Suprapubic skin (tissue), 4 donors: ENCODE results near the gene IRGM. TPM values are rescaled to one million over a fixed set of nuclear protein-coding genes. Genes with fewer than 3 reads are reported as not detected.
A peak's percentile ranks its signal among the peaks of the same experiment; 100 is the strongest.
"Not testable (repeated sequence)": the region's sequence is repeated elsewhere in the genome, so short reads cannot be mapped to it uniquely, and the experiment has no call there.

Experiments
- DNase-seq, 2 donors: peaks; one replicate each; pipeline ENCODE4 v3.0.0-alpha.2; 2019; ENCODE audit warnings: low spot score in 2 of 2
- H3K27ac ChIP-seq: fragments of 200-600 bp; sonication (generic); one replicate; pipeline ENCODE4 v1.5.1; 2019
- H3K27me3 ChIP-seq: fragments of 200-600 bp; sonication (generic); one replicate; pipeline ENCODE4 v1.5.1; 2019
- H3K36me3 ChIP-seq: fragments of 200-600 bp; sonication (generic); one replicate; pipeline ENCODE4 v1.5.1; 2019
- H3K4me1 ChIP-seq: fragments of 200-600 bp; sonication (generic); one replicate; pipeline ENCODE4 v1.5.1; 2019
- H3K4me3 ChIP-seq: fragments of 200-600 bp; sonication (generic); one replicate; pipeline ENCODE4 v1.5.1; 2019; ENCODE audit warnings: mild to moderate bottlenecking
- H3K9me3 ChIP-seq: fragments of 200-600 bp; sonication (generic); one replicate; pipeline ENCODE4 v1.5.1; 2019
- CTCF ChIP-seq, 2 donors: fragments of 200-600 bp in 1 of 2; fragments of 450-650 bp in 1 of 2; sonication (generic) in 1 of 2; IDR thresholded peaks; one replicate each; pipeline ENCODE4 v1.5.1; 2016 to 2019; ENCODE audit warnings: antibody characterized with exemption in 2 of 2, mild to moderate bottlenecking in 1 of 2, moderate library complexity in 1 of 2
- EP300 ChIP-seq: sonication (generic); formaldehyde crosslinking; IDR thresholded peaks from one replicate; pipeline ENCODE4 v1.6.1; 2017; ENCODE audit warnings: antibody characterized with exemption
- POLR2A ChIP-seq, 2 donors: fragments of 450-650 bp; IDR thresholded peaks; one replicate each; pipeline ENCODE4 v1.6.1; 2017; ENCODE audit warnings: antibody characterized with exemption in 2 of 2, mild to moderate bottlenecking in 2 of 2, moderate library complexity in 2 of 2
- POLR2AphosphoS5 ChIP-seq, 3 donors: sonication (generic); formaldehyde crosslinking; IDR thresholded peaks; one replicate each; pipeline ENCODE4 v1.6.1; 2017; ENCODE audit warnings: antibody characterized with exemption in 3 of 3
- WGBS: methylation state at CpG from one replicate; pipeline ENCODE4 v1.1.5; 2018; 5-methylcytosine and 5-hydroxymethylcytosine counted together
- total RNA-seq, 4 donors: library from RNA; depleted of rRNA; stranded (reverse); fragments of >200 nt; gene quantifications; one replicate each; pipeline ENCODE4 v1.1.0, GENCODE V29; 2016

Gene IRGM
- total RNA-seq, 4 donors from 2014 or later = not detected

GRCh38 chr5:150846654-150847333 lies 473 bp downstream of the IRGM start:
- H3K4me1 ChIP-seq = peaks cover 5% of the 10 kb centered on the region
- H3K27me3 ChIP-seq = no peaks in the 10 kb centered on the region
- H3K9me3 ChIP-seq = no peaks in the 10 kb centered on the region
- H3K4me3 ChIP-seq = no peak overlapping the region
- DNase-seq = no peak
- WGBS = 56% methylated on average over 22 of the region's 22 CpGs
- no peaks in the 10 kb centered on the region for H3K36me3 ChIP-seq
- H3K27ac ChIP-seq = no peak overlapping the region
- TF ChIP-seq CTCF (IDR thresholded peaks at IDR 0.05) (peak; percentile 54 to 56), EP300 (no peak)

GRCh38 chr5:150847334-150847695 lies 994 bp downstream of the IRGM start:
- H3K4me3 ChIP-seq = no peak overlapping the region
- no peaks in the 10 kb centered on the region for H3K36me3 ChIP-seq
- DNase-seq = no peak
- 44% methylated on average over 5 of the region's 5 CpGs for WGBS
- H3K9me3 ChIP-seq = no peaks in the 10 kb centered on the region
- TF ChIP-seq POLR2AphosphoS5 (IDR thresholded peaks at IDR 0.05) (no peak), CTCF (IDR thresholded peaks at IDR 0.05) (no peak), POLR2A (IDR thresholded peaks at IDR 0.05) (no peak), EP300 (no peak)
- no peak overlapping the region for H3K27ac ChIP-seq
- H3K27me3 ChIP-seq = no peaks in the 10 kb centered on the region
- peaks cover 5% of the 10 kb centered on the region for H3K4me1 ChIP-seq

GRCh38 chr5:150848271-150848670 lies 1.9 kb downstream of the IRGM start:
- Histone ChIP-seq H3K9me3 (no peaks in the 10 kb centered on the region), H3K27me3 (no peaks in the 10 kb centered on the region), H3K36me3 (no peaks in the 10 kb centered on the region), H3K27ac (no peak overlapping the region), H3K4me1 (peaks cover 5% of the 10 kb centered on the region), H3K4me3 (no peak overlapping the region)
- TF ChIP-seq CTCF (IDR thresholded peaks at IDR 0.05) (no peak), EP300 (no peak), POLR2A (IDR thresholded peaks at IDR 0.05) (no peak), POLR2AphosphoS5 (IDR thresholded peaks at IDR 0.05) (no peak)
- DNase-seq = no peak
- WGBS = 65% methylated on average over 4 of the region's 4 CpGs

- Histone ChIP-seq H3K27me3 (no peaks in the 10 kb centered on the region), H3K4me3 (no peak overlapping the region), H3K27ac (no peak overlapping the region), H3K36me3 (no peaks in the 10 kb centered on the region), H3K9me3 (no peaks in the 10 kb centered on the region), H3K4me1 (peaks cover 5% of the 10 kb centered on the region)
- 67% methylated on average over 3 of the region's 3 CpGs for WGBS
- TF ChIP-seq POLR2A (IDR thresholded peaks at IDR 0.05) = no peak
- no peak for TF ChIP-seq EP300
- TF ChIP-seq POLR2AphosphoS5 (IDR thresholded peaks at IDR 0.05) = no peak
- TF ChIP-seq CTCF (IDR thresholded peaks at IDR 0.05) = no peak
- no peak for DNase-seq
Observed at GRCh38 chr5:150851039-150851438, 4.7 kb downstream of the IRGM start.

- H3K27me3 ChIP-seq = no peaks in the 10 kb centered on the region
- no peaks in the 10 kb centered on the region for H3K4me1 ChIP-seq
- WGBS = 80% methylated on average over 2 of the region's 2 CpGs
- DNase-seq = no peak
- no peaks in the 10 kb centered on the region for H3K36me3 ChIP-seq
- H3K9me3 ChIP-seq = no peaks in the 10 kb centered on the region
- no peak overlapping the region for H3K27ac ChIP-seq
- TF ChIP-seq POLR2A (IDR thresholded peaks at IDR 0.05) = no peak
- no peak for TF ChIP-seq CTCF (IDR thresholded peaks at IDR 0.05)
- no peak for TF ChIP-seq EP300
- no peak for TF ChIP-seq POLR2AphosphoS5 (IDR thresholded peaks at IDR 0.05)
- no peak overlapping the region for H3K4me3 ChIP-seq
Observed at GRCh38 chr5:150853561-150853960, 7.2 kb downstream of the IRGM start.

GRCh38 chr5:150856700-150857099 lies 10.4 kb downstream of the IRGM start:
- H3K27ac ChIP-seq, H3K4me3 ChIP-seq, H3K4me1 ChIP-seq, DNase-seq, H3K27me3 ChIP-seq, H3K9me3 ChIP-seq, H3K36me3 ChIP-seq: not testable (repeated sequence)
- 92% methylated on average over 3 of the region's 3 CpGs for WGBS
